OCI-LY3 (cell line): ENCODE results near the gene MBTD1.

Source experiments
- H2AFZ ChIP-seq: fragments of 200-600, 300-600 bp; shearing (Covaris generic); 2 replicates; pipeline ENCODE4 v1.6.0; 2014; ENCODE audit warnings: antibody characterized with exemption, low read depth, low read length
- H3K27ac ChIP-seq: fragments of 200-600, 300-600 bp; sonication (generic); 2 replicates; pipeline ENCODE4 v1.5.1; 2014; ENCODE audit warnings: mild to moderate bottlenecking, low read length, moderate library complexity, mixed read lengths
- H3K27me3 ChIP-seq: fragments of 200-600, 300-600 bp; sonication (generic); 2 replicates; pipeline ENCODE4 v1.6.1; 2014; ENCODE audit warnings: low read depth, low read length, mixed read lengths
- H3K36me3 ChIP-seq: fragments of 200-600, 300-600 bp; sonication (generic); replicated peaks from 2 replicates; pipeline ENCODE3; 2014; ENCODE audit warnings: low read depth, low read length, mixed read lengths
- H3K4me1 ChIP-seq: fragments of 300-600, 200-600 bp; sonication (generic); 2 replicates; pipeline ENCODE4 v1.6.1; 2014; ENCODE audit warnings: low read length, mixed read lengths
- H3K4me2 ChIP-seq: fragments of 200-600, 300-600 bp; sonication (generic); 2 replicates; pipeline ENCODE4 v1.6.1; 2014; ENCODE audit warnings: low read length, mixed read lengths
- H3K4me3 ChIP-seq: fragments of 300-600, 200-600 bp; sonication (generic); 2 replicates; pipeline ENCODE4 v1.5.1; 2014; ENCODE audit warnings: antibody characterized with exemption, mild to moderate bottlenecking, low read length, moderate library complexity
- H3K79me2 ChIP-seq: fragments of 300-600, 200-600 bp; shearing (Covaris generic); 2 replicates; pipeline ENCODE4 v1.6.1; 2014; ENCODE audit warnings: mild to moderate bottlenecking, low read length, mixed read lengths
- H3K9ac ChIP-seq: fragments of 300-600, 200-600 bp; shearing (Covaris generic); 2 replicates; pipeline ENCODE4 v1.6.0; 2014; ENCODE audit warnings: mild to moderate bottlenecking, low read length, moderate library complexity
- H3K9me3 ChIP-seq: fragments of 200-600, 300-600 bp; shearing (Covaris generic); 2 replicates; pipeline ENCODE4 v1.6.1; 2014; ENCODE audit warnings: low read length, mixed read lengths; ENCODE audit not compliant: insufficient read depth
- H4K20me1 ChIP-seq: fragments of 200-600, 300-600 bp; sonication (generic); 2 replicates; pipeline ENCODE4 v1.6.1; 2016; ENCODE audit warnings: low read length, mixed read lengths; ENCODE audit not compliant: insufficient read depth
- CTCF ChIP-seq: fragments of 200-600, 300-600 bp; sonication (generic); IDR thresholded peaks from 2 replicates; pipeline ENCODE4 v1.5.1; 2014; ENCODE audit warnings: antibody characterized with exemption, low read length, low read depth
- EZH2phosphoT487 ChIP-seq: fragments of 200-600 bp; shearing (Covaris generic); IDR thresholded peaks from 2 replicates; pipeline ENCODE4 v1.6.1; 2018; ENCODE audit warnings: antibody characterized with exemption, mixed run types, low read depth

Gene MBTD1

GRCh38 chr17:51189628-51190027, 70.2 kb downstream of the MBTD1 start:
- no peaks in the 10 kb centered on the region for H3K9me3 ChIP-seq

DNA sequence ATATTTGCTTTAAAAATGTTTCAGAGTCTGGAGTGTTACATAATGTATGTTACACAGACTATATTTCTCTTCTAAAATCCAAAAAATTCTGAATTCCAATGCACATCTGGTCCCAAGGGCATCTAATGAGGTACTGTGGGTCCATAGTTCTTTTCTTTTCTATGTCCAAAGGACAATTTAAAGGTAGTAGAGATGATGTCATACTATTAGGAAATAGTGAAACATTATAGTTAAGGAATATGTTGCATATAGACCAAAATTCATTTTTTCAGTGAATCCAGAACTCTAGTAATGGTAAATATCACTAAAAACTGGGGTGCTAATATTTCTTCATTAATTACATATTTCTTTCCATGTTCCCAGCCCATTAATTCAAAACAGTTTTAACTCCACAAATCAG, 70.7 kb downstream of the MBTD1 start:
- no peaks in the 10 kb centered on the region for H3K27me3 ChIP-seq
- no peak overlapping the region for H3K4me3 ChIP-seq
- no peaks in the 10 kb centered on the region for H3K79me2 ChIP-seq
- H3K4me2 ChIP-seq = no peak overlapping the region
- H3K9ac ChIP-seq = no peak overlapping the region
- no peak overlapping the region for H3K27ac ChIP-seq
- H2AFZ ChIP-seq = no peak overlapping the region
- 0 out of 2 replicates have a peak, but pooled peaks cover 3% of the 10 kb centered on the region for H4K20me1 ChIP-seq
- no peaks in the 10 kb centered on the region for H3K4me1 ChIP-seq
- TF ChIP-seq CTCF (no peak), EZH2phosphoT487 (no peak)
- no peaks in the 10 kb centered on the region for H3K9me3 ChIP-seq
- peaks cover 41% of the 10 kb centered on the region for H3K36me3 ChIP-seq

More at GRCh38 chr17:51189628-51190027, 70.2 kb downstream of the MBTD1 start:
- Histone ChIP-seq H3K27ac (no peak overlapping the region), H3K4me3 (no peak overlapping the region), H3K36me3 (peaks cover 37% of the 10 kb centered on the region), H3K4me2 (no peak overlapping the region), H4K20me1 (0 out of 2 replicates have a peak, but pooled peaks cover 3% of the 10 kb centered on the region), H3K9ac (no peak overlapping the region), H3K4me1 (no peaks in the 10 kb centered on the region), H3K27me3 (no peaks in the 10 kb centered on the region), H2AFZ (no peak overlapping the region), H3K79me2 (no peaks in the 10 kb centered on the region)
- TF ChIP-seq CTCF = no peak
- no peak for TF ChIP-seq EZH2phosphoT487

DNA sequence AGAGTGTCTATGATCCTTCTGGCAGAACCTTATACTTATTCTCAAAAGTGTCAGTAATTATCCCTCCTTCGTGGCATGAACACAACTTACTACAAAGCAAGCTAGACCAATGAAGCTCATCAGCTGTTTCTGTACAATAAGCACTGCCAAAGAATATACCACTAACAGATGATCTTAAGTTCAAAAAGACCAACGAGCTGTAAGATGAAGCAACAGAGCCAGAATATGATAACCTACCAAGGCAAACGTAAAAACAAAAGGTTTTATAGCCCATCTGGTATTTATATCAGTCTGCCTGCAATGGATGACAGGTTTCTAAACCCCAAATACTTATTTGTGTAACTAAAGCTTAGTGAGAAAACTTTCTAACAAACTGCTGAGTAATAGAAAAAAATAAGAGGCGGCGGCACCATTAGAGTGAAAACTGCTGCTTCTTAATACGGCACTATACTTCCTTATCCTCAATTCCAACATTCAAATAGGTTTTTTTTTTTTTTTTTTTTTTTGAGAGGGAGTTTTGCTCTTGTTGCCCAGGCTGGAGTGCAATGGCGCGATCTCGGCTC, 71.5 kb downstream of the MBTD1 start:
- Histone ChIP-seq H3K79me2 (no peaks in the 10 kb centered on the region), H3K4me3 (no peak overlapping the region), H3K9me3 (no peaks in the 10 kb centered on the region), H3K27ac (no peak overlapping the region), H3K4me2 (no peak overlapping the region), H3K4me1 (no peaks in the 10 kb centered on the region), H3K9ac (no peak overlapping the region), H3K36me3 (peaks cover 49% of the 10 kb centered on the region), H3K27me3 (no peaks in the 10 kb centered on the region), H4K20me1 (0 out of 2 replicates have a peak, but pooled peaks cover 3% of the 10 kb centered on the region), H2AFZ (no peak overlapping the region)
- TF ChIP-seq CTCF (no peak), EZH2phosphoT487 (no peak)

GRCh38 chr17:51185763-51186332, 74.0 kb downstream of the MBTD1 start:
- Histone ChIP-seq H3K36me3 (peaks cover 49% of the 10 kb centered on the region), H3K9ac (no peak overlapping the region), H3K4me2 (no peak overlapping the region), H3K79me2 (no peaks in the 10 kb centered on the region), H2AFZ (no peak overlapping the region), H3K4me1 (no peaks in the 10 kb centered on the region), H3K27ac (no peak overlapping the region), H3K4me3 (no peak overlapping the region), H3K27me3 (no peaks in the 10 kb centered on the region), H4K20me1 (0 out of 2 replicates have a peak, but pooled peaks cover 3% of the 10 kb centered on the region), H3K9me3 (no peaks in the 10 kb centered on the region)
- TF ChIP-seq CTCF (no peak), EZH2phosphoT487 (no peak)
